OCI-LY7 (cell line): ENCODE results near the gene MMRN1.

ENCODE experiments used
- CTCF ChIP-seq: fragments of 200-600 bp; sonication (generic); conservative IDR thresholded peaks from 2 replicates; pipeline ENCODE4 v1.5.1; 2014; ENCODE audit warnings: mild to moderate bottlenecking, antibody characterized with exemption, low read length, moderate library complexity, mixed read lengths
- EZH2phosphoT487 ChIP-seq: fragments of 200-600 bp; sonication (generic); IDR thresholded peaks from 2 replicates; pipeline ENCODE4 v1.6.1; 2018; ENCODE audit warnings: low read depth, borderline replicate concordance, mild to moderate bottlenecking, mixed run types, antibody characterized with exemption, low read length, moderate library complexity, mixed read lengths

GRCh38 chr4:89995006-89995405 is 100.4 kb downstream of the MMRN1 start:
- no peak for TF ChIP-seq CTCF
- no peak for TF ChIP-seq EZH2phosphoT487
